GM23338 (cell line): ENCODE results near the gene SNX32. TPM values are rescaled to one million over a fixed set of nuclear protein-coding genes. Genes with fewer than 3 reads are reported as not detected.

Source experiments
- ATAC-seq: fragments of 200-7000 bp; cut with Tn5 transposase; 3 replicates; pipeline ENCODE4 v1.9.1; 2020
- DNase-seq: peaks from one replicate; pipeline ENCODE4 v3.0.0-alpha.2; 2015; ENCODE audit warnings: low spot score
- H2AFZ ChIP-seq: fragments of 200-600 bp; sonication (generic); 2 replicates; pipeline ENCODE4 v1.8.0; 2016; ENCODE audit warnings: antibody characterized with exemption, mild to moderate bottlenecking, moderate library complexity
- H3F3A ChIP-seq: fragments of 200-600 bp; sonication (generic); replicated peaks from 2 replicates; pipeline ENCODE4 v1.8.0; 2017; ENCODE audit warnings: antibody characterized with exemption, mixed run types, low read depth
- H3K27ac ChIP-seq: fragments of 200-600 bp; sonication (generic); 2 replicates; pipeline ENCODE4 v1.6.1; 2016; ENCODE audit warnings: low read depth
- H3K27me3 ChIP-seq: fragments of 200-600 bp; sonication (generic); 2 replicates; pipeline ENCODE4 v1.8.0; 2016; ENCODE audit warnings: mild to moderate bottlenecking, mixed run types, moderate library complexity; ENCODE audit not compliant: insufficient read depth
- H3K36me3 ChIP-seq: fragments of 200-600 bp; sonication (generic); 2 replicates; pipeline ENCODE4 v1.8.0; 2016; ENCODE audit warnings: mild to moderate bottlenecking; ENCODE audit not compliant: insufficient read depth
- H3K4me1 ChIP-seq: fragments of 200-600 bp; sonication (generic); 2 replicates; pipeline ENCODE4 v1.8.0; 2016; ENCODE audit warnings: mild to moderate bottlenecking, moderate library complexity; ENCODE audit not compliant: insufficient read depth
- H3K4me2 ChIP-seq: fragments of 200-600 bp; sonication (generic); 2 replicates; pipeline ENCODE4 v1.7.1; 2017; ENCODE audit warnings: mixed run types
- H3K4me3 ChIP-seq: fragments of 200-600 bp; sonication (generic); 2 replicates; pipeline ENCODE4 v1.6.1; 2016; ENCODE audit warnings: mixed run types
- H3K79me2 ChIP-seq: fragments of 200-600 bp; sonication (generic); replicated peaks from 2 replicates; pipeline ENCODE4 v1.8.0; 2017; ENCODE audit warnings: mild to moderate bottlenecking; ENCODE audit not compliant: insufficient read depth
- H3K9me2 ChIP-seq: fragments of 200-600 bp; sonication (generic); 2 replicates; pipeline ENCODE4 v1.8.0; 2017; ENCODE audit not compliant: insufficient read depth
- H4K20me1 ChIP-seq: fragments of 200-600 bp; sonication (generic); replicated peaks from 2 replicates; pipeline ENCODE4 v1.8.0; 2017; ENCODE audit warnings: mild to moderate bottlenecking; ENCODE audit not compliant: insufficient read depth
- H3K27ac Mint-ChIP-seq: 2 replicates; pipeline ENCODE4 v1.8.0; 2020; ENCODE audit warnings: inconsistent platforms, mild to moderate bottlenecking, moderate library complexity, mixed read lengths
- H3K27me3 Mint-ChIP-seq: 3 replicates; pipeline ENCODE4 v1.8.0; 2022; ENCODE audit warnings: low read depth, mild to moderate bottlenecking, moderate library complexity, mixed read lengths, inconsistent platforms; ENCODE audit not compliant: insufficient read depth, poor library complexity
- H3K36me3 Mint-ChIP-seq: 3 replicates; pipeline ENCODE4 v1.8.0; 2021; ENCODE audit warnings: low read depth, mild to moderate bottlenecking, inconsistent platforms, moderate library complexity, mixed read lengths
- H3K4me1 Mint-ChIP-seq: 3 replicates; pipeline ENCODE4 v1.8.0; 2020; ENCODE audit warnings: mild to moderate bottlenecking, inconsistent platforms, mixed read lengths
- H3K4me3 Mint-ChIP-seq: 3 replicates; pipeline ENCODE4 v1.8.0; 2021; ENCODE audit warnings: moderate library complexity, mild to moderate bottlenecking, inconsistent platforms, mixed read lengths
- H3K9me3 Mint-ChIP-seq: 3 replicates; pipeline ENCODE4 v1.8.0; 2020; ENCODE audit warnings: moderate library complexity, mild to moderate bottlenecking, inconsistent platforms, mixed read lengths
- CREB1 ChIP-seq: fragments of 250-450 bp; sonication (Bioruptor Pico); IDR thresholded peaks from 2 replicates; pipeline ENCODE4 v1.5.0; 2020; ENCODE audit warnings: low read depth, mild to moderate bottlenecking, moderate library complexity
- CTCF ChIP-seq, 2 experiments: fragments of 200-600 bp in 1 of 2; sonication (generic) in 1 of 2; conservative IDR thresholded peaks; 2 replicates each; pipeline versions ENCODE4 v1.5.1 to v1.6.1; 2016 to 2017; ENCODE audit warnings: antibody characterized with exemption in 2 of 2, low read depth in 2 of 2, mild to moderate bottlenecking in 2 of 2, moderate library complexity in 1 of 2
- ETS1 ChIP-seq: IDR thresholded peaks from 2 replicates; pipeline ENCODE4 v1.6.1; 2016; ENCODE audit warnings: antibody characterized with exemption
- EZH2 ChIP-seq: fragments of 200-600 bp; sonication (generic); IDR thresholded peaks from one replicate; pipeline ENCODE4 v1.8.0; 2017; ENCODE audit warnings: antibody characterized with exemption, mild to moderate bottlenecking, low read depth; ENCODE audit not compliant: unreplicated experiment
- EZH2phosphoT487 ChIP-seq: fragments of 200-600 bp; sonication (generic); IDR thresholded peaks from one replicate; pipeline ENCODE4 v1.8.1; 2018; ENCODE audit warnings: antibody characterized with exemption; ENCODE audit not compliant: unreplicated experiment
- JUNB ChIP-seq: IDR thresholded peaks from one replicate; pipeline ENCODE4 v1.6.1; 2016; ENCODE audit warnings: antibody characterized with exemption; ENCODE audit not compliant: unreplicated experiment
- NANOG ChIP-seq: IDR thresholded peaks from 2 replicates; pipeline ENCODE4 v1.6.1; 2016; ENCODE audit warnings: antibody characterized with exemption, borderline replicate concordance
- POLR2AphosphoS5 ChIP-seq: IDR thresholded peaks from 2 replicates; pipeline ENCODE4 v1.6.1; 2016; ENCODE audit warnings: antibody characterized with exemption, low read depth
- STAT1 ChIP-seq: IDR thresholded peaks from one replicate; pipeline ENCODE4 v1.6.1; 2016; ENCODE audit warnings: antibody characterized with exemption; ENCODE audit not compliant: unreplicated experiment
- ZNF114 ChIP-seq: fragments of 250-450 bp; sonication (Bioruptor Pico); IDR thresholded peaks from 2 replicates; pipeline ENCODE4 v1.5.0; 2020; ENCODE audit warnings: mild to moderate bottlenecking, moderate library complexity
- ZNF331 ChIP-seq: fragments of 250-450 bp; sonication (Bioruptor Pico); IDR thresholded peaks from 2 replicates; pipeline ENCODE4 v1.5.0; 2020; ENCODE audit warnings: low read depth, mild to moderate bottlenecking, moderate library complexity
- ZNF462 ChIP-seq: fragments of 250-450 bp; sonication (Bioruptor Pico); IDR thresholded peaks from 2 replicates; pipeline ENCODE4 v1.5.0; 2020; ENCODE audit warnings: mild to moderate bottlenecking, moderate library complexity
- polyA plus RNA-seq: library from polyadenylated mRNA; unstranded; fragments of >200 nt; fragmentation: Nextera tagmentation; extraction: Ambion mirVana; gene quantifications from 2 replicates; pipeline ENCODE4 v1.2.1, GENCODE V29; 2016
- total RNA-seq: library from RNA; depleted of rRNA; stranded (reverse); fragments of >200 nt; shearing (Covaris generic); gene quantifications from 2 replicates; pipeline ENCODE4 v1.2.3, GENCODE V29; 2014
- TF ChIP-seq, protein P1 (sequence below): IDR thresholded peaks from one replicate; pipeline ENCODE4 v1.6.1; 2018; ENCODE audit warnings: antibody characterized with exemption; ENCODE audit not compliant: unreplicated experiment

Gene SNX32
- total and polyA plus RNA-seq, 2 experiments from 2014 or later: 0.49 to 1.2 TPM

GRCh38 chr11:65802841-65803240 is 30.9 kb upstream of the SNX32 start:
- Histone ChIP-seq H3K27me3 (no peaks in the 10 kb centered on the region), H3K4me2 (no peak overlapping the region), H3F3A (no peaks in the 10 kb centered on the region), H2AFZ (no peak overlapping the region), H3K27ac (no peak overlapping the region), H3K9me2 (no peaks in the 10 kb centered on the region), H4K20me1 (no peaks in the 10 kb centered on the region), H3K79me2 (no peaks in the 10 kb centered on the region), H3K4me1 (peaks cover 7% of the 10 kb centered on the region; the same call in 1 of the 2 replicates), H3K4me3 (no peak overlapping the region), H3K36me3 (no peaks in the 10 kb centered on the region)
- Mint-ChIP-seq H3K9me3 (no peaks in the 10 kb centered on the region), H3K27me3 (peaks cover 6% of the 10 kb centered on the region), H3K36me3 (no peaks in the 10 kb centered on the region), H3K4me3 (no peak overlapping the region), H3K27ac (no peak overlapping the region), H3K4me1 (peaks cover 20% of the 10 kb centered on the region)
- ATAC-seq (no peak), DNase-seq (no peak)
- TF ChIP-seq EZH2: no peak
- no peak for TF ChIP-seq EZH2phosphoT487
- no peak for TF ChIP-seq NANOG
- TF ChIP-seq ZNF331 (CRISPR knock-in tag): no peak
- TF ChIP-seq ZNF462 (CRISPR knock-in tag): no peak
- TF ChIP-seq POLR2AphosphoS5: no peak
- TF ChIP-seq CREB1 (CRISPR knock-in tag): no peak
- no peak for TF ChIP-seq CTCF (conservative IDR thresholded peaks at IDR 0.05; ENCODE audit: low read depth in 2 of 2)
- no peak for TF ChIP-seq ETS1
- TF ChIP-seq JUNB: no peak
- TF ChIP-seq ZNF114: no peak
- TF ChIP-seq, protein P1, sequence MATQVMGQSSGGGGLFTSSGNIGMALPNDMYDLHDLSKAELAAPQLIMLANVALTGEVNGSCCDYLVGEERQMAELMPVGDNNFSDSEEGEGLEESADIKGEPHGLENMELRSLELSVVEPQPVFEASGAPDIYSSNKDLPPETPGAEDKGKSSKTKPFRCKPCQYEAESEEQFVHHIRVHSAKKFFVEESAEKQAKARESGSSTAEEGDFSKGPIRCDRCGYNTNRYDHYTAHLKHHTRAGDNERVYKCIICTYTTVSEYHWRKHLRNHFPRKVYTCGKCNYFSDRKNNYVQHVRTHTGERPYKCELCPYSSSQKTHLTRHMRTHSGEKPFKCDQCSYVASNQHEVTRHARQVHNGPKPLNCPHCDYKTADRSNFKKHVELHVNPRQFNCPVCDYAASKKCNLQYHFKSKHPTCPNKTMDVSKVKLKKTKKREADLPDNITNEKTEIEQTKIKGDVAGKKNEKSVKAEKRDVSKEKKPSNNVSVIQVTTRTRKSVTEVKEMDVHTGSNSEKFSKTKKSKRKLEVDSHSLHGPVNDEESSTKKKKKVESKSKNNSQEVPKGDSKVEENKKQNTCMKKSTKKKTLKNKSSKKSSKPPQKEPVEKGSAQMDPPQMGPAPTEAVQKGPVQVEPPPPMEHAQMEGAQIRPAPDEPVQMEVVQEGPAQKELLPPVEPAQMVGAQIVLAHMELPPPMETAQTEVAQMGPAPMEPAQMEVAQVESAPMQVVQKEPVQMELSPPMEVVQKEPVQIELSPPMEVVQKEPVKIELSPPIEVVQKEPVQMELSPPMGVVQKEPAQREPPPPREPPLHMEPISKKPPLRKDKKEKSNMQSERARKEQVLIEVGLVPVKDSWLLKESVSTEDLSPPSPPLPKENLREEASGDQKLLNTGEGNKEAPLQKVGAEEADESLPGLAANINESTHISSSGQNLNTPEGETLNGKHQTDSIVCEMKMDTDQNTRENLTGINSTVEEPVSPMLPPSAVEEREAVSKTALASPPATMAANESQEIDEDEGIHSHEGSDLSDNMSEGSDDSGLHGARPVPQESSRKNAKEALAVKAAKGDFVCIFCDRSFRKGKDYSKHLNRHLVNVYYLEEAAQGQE: no peak
- TF ChIP-seq STAT1: no peak
